GM18499 (cell line): ENCODE results near the gene EPS15.

Experiments used
- ATAC-seq: cut with Tn5 transposase; IDR thresholded peaks from one replicate; pipeline ENCODE4 v1.9.1; 2021; ENCODE audit warnings: moderate number of reproducible peaks; ENCODE audit not compliant: insufficient read depth, unreplicated experiment

Gene EPS15

DNA sequence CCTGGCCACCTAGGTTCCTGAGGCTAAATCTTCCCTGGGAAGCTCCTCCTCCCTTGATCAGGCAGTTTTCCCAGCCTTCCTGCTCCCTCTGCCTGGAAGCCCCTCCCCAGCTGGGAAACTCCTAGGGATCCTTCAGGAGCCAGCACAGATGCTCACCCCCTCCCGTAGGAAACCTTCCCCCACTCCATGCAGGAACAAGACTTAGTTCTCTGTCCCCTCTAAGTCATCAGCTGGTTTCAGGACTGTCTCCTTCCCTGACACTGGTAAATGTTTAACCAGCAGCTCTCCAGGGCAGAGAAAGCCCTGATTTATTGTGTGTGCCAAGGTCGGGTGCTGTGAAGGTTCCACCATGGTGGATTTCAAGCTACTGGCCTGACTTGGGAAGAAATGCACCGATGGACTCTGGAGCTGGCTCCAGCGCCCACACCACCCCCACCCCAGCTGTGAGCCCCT lies 213.7 kb downstream of the EPS15 start:
- no peak for ATAC-seq

DNA sequence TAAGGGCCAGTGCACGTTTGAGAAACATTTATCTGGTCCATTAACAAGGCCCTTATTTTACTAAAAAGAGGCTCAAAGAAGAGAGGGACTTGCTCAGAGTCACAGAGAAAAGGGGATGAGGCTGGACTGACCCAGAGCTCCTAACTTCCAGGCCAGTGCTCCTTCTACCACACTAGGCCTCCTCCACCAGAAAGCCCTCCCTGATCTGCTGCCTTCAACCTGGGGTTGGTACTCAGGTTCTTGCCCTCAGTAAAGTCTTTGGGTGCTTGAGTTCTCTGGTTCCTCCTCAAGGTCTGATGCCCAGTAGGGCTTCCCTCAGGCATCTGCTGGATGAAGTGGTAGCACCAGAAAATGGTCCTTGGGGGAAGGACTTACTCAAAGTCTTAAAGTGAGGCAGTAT lies 214.7 kb downstream of the EPS15 start:
- ATAC-seq = no peak
